ENCODE measurements around the gene ZNF600. TPM values are rescaled to one million over a fixed set of nuclear protein-coding genes. Genes with fewer than 3 reads are reported as not detected.
A peak's percentile ranks its signal among the peaks of the same experiment; 100 is the strongest.
"Not testable (repeated sequence)": the region's sequence is repeated elsewhere in the genome, so short reads cannot be mapped to it uniquely, and the experiment has no call there.

Gene ZNF600
- 10 to 100 TPM in 1 of 2 donors, 1 to 10 TPM in 1; 7.3 to 10.9 TPM for total RNA-seq

GRCh38 chr19:52786464-52787354 lies at the start of gene ZNF600:
Gene ZNF600, minus strand, starts transcription at chr19:52786791. Its CDS starts 7,903 bp downstream, at chr19:52778888.
- Histone ChIP-seq H3K4me1 (peaks cover 15% of the 10 kb centered on the region), H3K4me3 (peak within 1 kb of the TSS; percentile 62 to 95), H3K27ac (peak within 1 kb of the TSS; percentile 52 to 81 (median 76))
- peak in 6 of 7 experiments; percentile 18 to 55 (median 38) for TF ChIP-seq CTCF (IDR thresholded peaks at IDR 0.05)
- TF ChIP-seq POLR2A (IDR thresholded peaks at IDR 0.05), result peak; percentile 25 to 77 (median 68)
- 1% methylated on average over 33 to 47 of the region's 47 CpGs for WGBS, 2 donors
- DNase-seq, result peak; percentile 93 to 95 (median 94)
- H3K9me3 ChIP-seq; H3K27me3 ChIP-seq; H3K36me3 ChIP-seq (replicated peaks in 1 of 2; ENCODE audit: insufficient read depth in 1 of 2, low read depth in 2 of 2); intact Hi-C loops (cut with DNase I): not testable (repeated sequence)
- peak; percentile 99 for ATAC-seq

GRCh38 chr19:52834289-52834688 lies 47.7 kb upstream of the ZNF600 start:
- H3K27me3 ChIP-seq; H3K27ac ChIP-seq; H3K4me1 ChIP-seq; intact Hi-C loops (cut with DNase I); H3K9me3 ChIP-seq; H3K36me3 ChIP-seq (replicated peaks in 1 of 2; ENCODE audit: insufficient read depth in 1 of 2, low read depth in 2 of 2); H3K4me3 ChIP-seq; ATAC-seq; DNase-seq: not testable (repeated sequence)
- 80 to 82% methylated on average over 1 of the region's 1 CpG for WGBS, 2 donors

- H3K27ac ChIP-seq; H3K36me3 ChIP-seq (replicated peaks in 1 of 2; ENCODE audit: insufficient read depth in 1 of 2, low read depth in 2 of 2); DNase-seq; H3K4me3 ChIP-seq; ATAC-seq; H3K4me1 ChIP-seq; H3K27me3 ChIP-seq; H3K9me3 ChIP-seq; intact Hi-C loops (cut with DNase I): not testable (repeated sequence)
- WGBS, 2 donors, result 60 to 71% methylated on average over 5 of the region's 5 CpGs
These were observed 47.0 kb upstream of the ZNF600 start for GRCh38 chr19:52833541-52833940.

- ATAC-seq; H3K4me3 ChIP-seq; H3K4me1 ChIP-seq; DNase-seq; intact Hi-C loops (cut with DNase I); H3K27ac ChIP-seq; H3K27me3 ChIP-seq; H3K36me3 ChIP-seq (replicated peaks in 1 of 2; ENCODE audit: insufficient read depth in 1 of 2, low read depth in 2 of 2); H3K9me3 ChIP-seq: not testable (repeated sequence)
- 70 to 83% methylated on average over 5 to 7 of the region's 7 CpGs for WGBS, 2 donors
These were observed 43.3 kb upstream of the ZNF600 start for GRCh38 chr19:52829866-52830265.

GRCh38 chr19:52825765-52826164 lies 39.2 kb upstream of the ZNF600 start:
- Histone ChIP-seq H3K27ac (no peak overlapping the region), H3K36me3 (replicated peaks in 1 of 2; ENCODE audit: insufficient read depth in 1 of 2, low read depth in 2 of 2) (no peaks in the 10 kb centered on the region), H3K4me3 (no peak overlapping the region), H3K4me1 (peaks cover 2% of the 10 kb centered on the region), H3K27me3 (no peaks in the 10 kb centered on the region), H3K9me3 (no peaks in the 10 kb centered on the region)
- ATAC-seq, result no peak
- TF ChIP-seq CTCF (IDR thresholded peaks at IDR 0.05), result no peak
- no peak for TF ChIP-seq POLR2A (IDR thresholded peaks at IDR 0.05)
- intact Hi-C loops (cut with DNase I), result no loop called here
- no peak for DNase-seq
- 83 to 84% methylated on average over 5 of the region's 5 CpGs for WGBS, 2 donors

- Histone ChIP-seq H3K27me3 (no peaks in the 10 kb centered on the region), H3K36me3 (replicated peaks in 1 of 2; ENCODE audit: insufficient read depth in 1 of 2, low read depth in 2 of 2) (no peaks in the 10 kb centered on the region), H3K4me1 (peaks cover 7% of the 10 kb centered on the region), H3K9me3 (no peaks in the 10 kb centered on the region), H3K27ac (no peak overlapping the region), H3K4me3 (no peak overlapping the region)
- ATAC-seq, result no peak
- intact Hi-C loops (cut with DNase I), result no loop called here
- WGBS, 2 donors, result 90 to 91% methylated on average over 12 of the region's 12 CpGs
- no peak for DNase-seq
- no peak for TF ChIP-seq POLR2A (IDR thresholded peaks at IDR 0.05)
- no peak for TF ChIP-seq CTCF (IDR thresholded peaks at IDR 0.05)
These were observed 37.1 kb upstream of the ZNF600 start for GRCh38 chr19:52823676-52824075.

All from body of pancreas (tissue), 4 donors.